Progenitor cell of endocrine pancreas (in vitro differentiated cells): ENCODE measurements around the gene ARHGAP26. TPM values are rescaled to one million over a fixed set of nuclear protein-coding genes. Genes with fewer than 3 reads are reported as not detected.

Experiments used
- DNase-seq: peaks from one replicate; pipeline ENCODE4 v3.0.0; 2021; ENCODE audit warnings: low spot score; ENCODE audit not compliant: unreplicated experiment
- H3K27ac Mint-ChIP-seq: 2 replicates; pipeline ENCODE4 v1.8.0; 2021; ENCODE audit warnings: mild to moderate bottlenecking, moderate library complexity, mixed read lengths
- H3K27me3 Mint-ChIP-seq: 2 replicates; pipeline ENCODE4 v1.8.0; 2021; ENCODE audit warnings: mixed read lengths
- H3K36me3 Mint-ChIP-seq: 2 replicates; pipeline ENCODE4 v1.8.0; 2022; ENCODE audit warnings: mixed read lengths; ENCODE audit not compliant: insufficient read depth
- H3K4me1 Mint-ChIP-seq: 2 replicates; pipeline ENCODE4 v1.8.0; 2021; ENCODE audit warnings: low read depth, mixed read lengths
- H3K4me3 Mint-ChIP-seq: 2 replicates; pipeline ENCODE4 v1.8.0; 2021; ENCODE audit warnings: low read depth, mild to moderate bottlenecking, moderate library complexity, mixed read lengths
- H3K9me3 Mint-ChIP-seq: 2 replicates; pipeline ENCODE4 v1.8.0; 2021; ENCODE audit warnings: low read depth, mixed read lengths
- CTCF ChIP-seq: fragments of 200-600 bp; sonication (generic); IDR thresholded peaks from one replicate; pipeline ENCODE4 v1.5.0; 2021; ENCODE audit warnings: antibody characterized with exemption, mild to moderate bottlenecking; ENCODE audit not compliant: unreplicated experiment
- total RNA-seq: library from RNA; stranded (reverse); gene quantifications from 2 replicates; pipeline ENCODE4 v1.2.1, GENCODE V29; 2021

The ARHGAP26 gene
- total RNA-seq, 1 donor from 2014 or later, result 21.3 TPM

GRCh38 chr5:143183989-143184388 lies 413.8 kb downstream of the ARHGAP26 start:
- H3K4me3 Mint-ChIP-seq, result no peak overlapping the region
- H3K4me1 Mint-ChIP-seq, result peaks cover 19% of the 10 kb centered on the region
- H3K9me3 Mint-ChIP-seq, result no peaks in the 10 kb centered on the region
- peaks cover 1% of the 10 kb centered on the region for H3K36me3 Mint-ChIP-seq
- H3K27me3 Mint-ChIP-seq, result no peaks in the 10 kb centered on the region
- H3K27ac Mint-ChIP-seq, result no peak overlapping the region
- no peak for TF ChIP-seq CTCF
- no peak for DNase-seq

- Mint-ChIP-seq H3K4me1 (peaks cover 19% of the 10 kb centered on the region), H3K36me3 (peaks cover 2% of the 10 kb centered on the region), H3K9me3 (no peaks in the 10 kb centered on the region), H3K27me3 (no peaks in the 10 kb centered on the region), H3K4me3 (no peak overlapping the region), H3K27ac (no peak overlapping the region)
- DNase-seq, result no peak
- TF ChIP-seq CTCF, result no peak
Measured at GRCh38 chr5:143186623-143187022, 416.4 kb downstream of the ARHGAP26 start.

GRCh38 chr5:143187495-143187894 lies 417.3 kb downstream of the ARHGAP26 start:
- Mint-ChIP-seq H3K27me3 (no peaks in the 10 kb centered on the region), H3K27ac (no peak overlapping the region), H3K36me3 (peaks cover 2% of the 10 kb centered on the region), H3K9me3 (no peaks in the 10 kb centered on the region), H3K4me1 (peaks cover 17% of the 10 kb centered on the region), H3K4me3 (no peak overlapping the region)
- TF ChIP-seq CTCF, result no peak
- no peak for DNase-seq

GRCh38 chr5:143188083-143188482 lies 417.9 kb downstream of the ARHGAP26 start:
- no peak overlapping the region for H3K4me3 Mint-ChIP-seq

GRCh38 chr5:143188692-143189091 lies 418.5 kb downstream of the ARHGAP26 start:
- H3K4me3 Mint-ChIP-seq, result no peak overlapping the region
- DNase-seq, result no peak
- no peaks in the 10 kb centered on the region for H3K27me3 Mint-ChIP-seq
- H3K27ac Mint-ChIP-seq, result no peak overlapping the region
- no peak for TF ChIP-seq CTCF
- peaks cover 2% of the 10 kb centered on the region for H3K36me3 Mint-ChIP-seq
- peaks cover 7% of the 10 kb centered on the region for H3K4me1 Mint-ChIP-seq
- H3K9me3 Mint-ChIP-seq, result no peaks in the 10 kb centered on the region

More at GRCh38 chr5:143188083-143188482, 417.9 kb downstream of the ARHGAP26 start:
- Mint-ChIP-seq H3K27ac (no peak overlapping the region), H3K9me3 (no peaks in the 10 kb centered on the region), H3K36me3 (peaks cover 2% of the 10 kb centered on the region), H3K4me1 (peaks cover 13% of the 10 kb centered on the region), H3K27me3 (no peaks in the 10 kb centered on the region)
- no peak for DNase-seq
- no peak for TF ChIP-seq CTCF
